Forelimb muscle (tissue), 1 donor: ENCODE results near the gene SYNM. TPM values are rescaled to one million over a fixed set of nuclear protein-coding genes. Genes with fewer than 3 reads are reported as not detected.

Experiments used
- DNase-seq: peaks from one replicate; pipeline ENCODE4 v3.0.0-alpha.2; 2013; ENCODE audit warnings: low read depth
- polyA plus RNA-seq: library from polyadenylated mRNA; unstranded; fragments of 120-200 nt; gene quantifications from one replicate; pipeline ENCODE4 v1.2.1, GENCODE V29; 2013; ENCODE audit not compliant: insufficient read length

Gene SYNM
- polyA plus RNA-seq, 1 donor = 89.3 TPM

GRCh38 chr15:99140590-99140989 lies 35.7 kb downstream of the SYNM start:
- no peak for DNase-seq

GRCh38 chr15:99141943-99142342 lies 37.1 kb downstream of the SYNM start:
- no peak for DNase-seq

GRCh38 chr15:99142562-99142961 lies 37.7 kb downstream of the SYNM start:
- DNase-seq = no peak

- DNase-seq = no peak
These were observed 38.4 kb downstream of the SYNM start for GRCh38 chr15:99143242-99143641.

- no peak for DNase-seq
These were observed 39.1 kb downstream of the SYNM start for GRCh38 chr15:99143655-99144610.

- no peak for DNase-seq
These were observed 40.1 kb downstream of the SYNM start for GRCh38 chr15:99145005-99145404.

- no peak for DNase-seq
These were observed 40.9 kb downstream of the SYNM start for GRCh38 chr15:99145778-99146177.

- DNase-seq = no peak
These were observed 41.8 kb downstream of the SYNM start for GRCh38 chr15:99146661-99147060.

GRCh38 chr15:99148851-99149276 lies 44.0 kb downstream of the SYNM start:
- no peak for DNase-seq

- no peak for DNase-seq
These were observed 44.5 kb downstream of the SYNM start for GRCh38 chr15:99149366-99149765.

GRCh38 chr15:99151156-99151555 lies 46.3 kb downstream of the SYNM start:
- no peak for DNase-seq

GRCh38 chr15:99153026-99153535 lies 48.2 kb downstream of the SYNM start:
- DNase-seq = no peak

GRCh38 chr15:99154271-99154670 lies 49.4 kb downstream of the SYNM start:
- no peak for DNase-seq

GRCh38 chr15:99155961-99156443 lies 51.1 kb downstream of the SYNM start:
- DNase-seq = no peak

GRCh38 chr15:99157456-99157855 lies 52.6 kb downstream of the SYNM start:
- no peak for DNase-seq

- DNase-seq = no peak
These were observed 53.9 kb downstream of the SYNM start for GRCh38 chr15:99158626-99159412.

GRCh38 chr15:99163271-99164062 lies 58.6 kb downstream of the SYNM start:
- DNase-seq = no peak

GRCh38 chr15:99164119-99164518 lies 59.2 kb downstream of the SYNM start:
- DNase-seq = no peak

GRCh38 chr15:99165020-99165790 lies 60.3 kb downstream of the SYNM start:
- DNase-seq = no peak

GRCh38 chr15:99165956-99166689 lies 61.2 kb downstream of the SYNM start:
- no peak for DNase-seq
